HG02870 (cell line): ENCODE data around the gene ADORA2B.
"Not testable (repeated sequence)": the region's sequence is repeated elsewhere in the genome, so short reads cannot be mapped to it uniquely, and the experiment has no call there.

ENCODE experiments used
- ATAC-seq: cut with Tn5 transposase; IDR thresholded peaks from one replicate; pipeline ENCODE4 v1.9.1; 2021; ENCODE audit warnings: mild to moderate bottlenecking, moderate library complexity; ENCODE audit not compliant: unreplicated experiment

The ADORA2B gene

GRCh38 chr17:15944759-15945526 is at the start of gene ADORA2B:
Gene ADORA2B (plus strand): TSS chr17:15945130. CDS start chr17:15945249, 119 bp downstream.
- ATAC-seq, result no peak

- no peak for ATAC-seq
Measured at GRCh38 chr17:15896277-15896676, 48.7 kb upstream of the ADORA2B start.

GRCh38 chr17:15896834-15897233 is 48.1 kb upstream of the ADORA2B start:
- ATAC-seq, result no peak

- ATAC-seq, result not testable (repeated sequence)
Measured at GRCh38 chr17:15899596-15899995, 45.3 kb upstream of the ADORA2B start.

DNA sequence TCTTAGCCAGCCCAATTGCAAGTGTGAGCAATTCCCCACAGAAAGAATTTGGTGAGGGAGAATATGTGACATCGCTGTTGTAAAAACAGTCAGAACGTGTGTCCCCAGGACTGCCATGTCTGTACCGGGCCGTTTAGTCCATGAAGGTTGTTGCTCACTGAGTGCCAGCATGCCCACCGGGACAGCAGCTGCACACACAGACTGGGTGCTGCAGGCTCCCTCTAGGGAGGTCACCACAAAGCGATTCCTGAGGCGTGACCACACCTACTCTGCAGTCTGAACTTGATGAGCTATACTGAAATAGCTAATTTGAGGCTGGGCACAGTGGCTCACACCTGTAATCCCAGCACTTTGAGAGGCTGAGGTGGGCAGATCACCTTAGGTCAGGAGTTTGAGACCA is 44.1 kb upstream of the ADORA2B start:
- ATAC-seq, result no peak

DNA sequence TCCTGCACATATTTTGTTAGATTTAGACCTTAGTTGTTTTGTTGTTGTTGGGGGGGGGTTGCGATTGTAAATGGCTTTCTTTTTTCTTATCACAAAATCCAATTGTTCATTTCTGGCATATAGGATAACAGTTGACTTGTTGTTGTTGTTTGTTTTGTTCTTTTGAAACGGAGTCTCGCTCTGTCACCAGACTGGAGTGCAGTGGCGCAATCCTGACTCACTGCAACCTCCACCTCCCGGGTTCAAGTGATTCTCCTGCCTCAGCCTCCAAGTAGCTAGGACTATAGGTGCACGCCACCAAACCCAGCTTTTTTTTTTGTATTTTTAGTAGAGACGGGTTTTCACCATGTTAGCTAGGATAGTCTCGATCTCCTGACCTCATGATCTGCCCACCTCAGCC is 39.7 kb upstream of the ADORA2B start:
- ATAC-seq, result not testable (repeated sequence)

GRCh38 chr17:15907290-15907689 is 37.6 kb upstream of the ADORA2B start:
- no peak for ATAC-seq

- no peak for ATAC-seq
Measured at GRCh38 chr17:15908378-15908777, 36.6 kb upstream of the ADORA2B start.

DNA sequence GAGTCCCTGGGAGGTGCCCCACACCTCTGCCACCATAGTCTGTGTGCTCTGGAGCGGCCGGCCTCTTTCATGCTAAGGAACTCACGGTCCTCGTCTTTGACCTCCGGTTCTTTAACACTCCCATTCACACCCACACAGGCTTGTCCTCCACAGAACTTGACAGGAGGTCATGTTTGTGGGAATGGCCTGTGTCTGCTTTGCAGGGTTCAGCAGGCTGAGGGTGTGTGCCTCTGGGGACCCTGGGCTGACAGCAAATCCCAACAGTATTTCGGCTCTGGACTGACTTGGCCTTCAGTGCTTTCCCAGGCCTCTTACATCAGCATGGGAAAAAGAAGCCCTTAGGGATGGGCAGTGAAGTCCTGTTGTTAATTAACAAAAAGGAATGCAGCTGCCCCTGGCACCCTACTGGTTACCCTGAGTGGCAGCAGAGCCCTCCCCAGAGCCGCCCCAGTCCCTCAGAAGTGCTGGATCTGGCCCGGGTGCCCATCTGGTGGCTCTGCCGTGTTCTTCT is 35.4 kb upstream of the ADORA2B start:
- no peak for ATAC-seq

DNA sequence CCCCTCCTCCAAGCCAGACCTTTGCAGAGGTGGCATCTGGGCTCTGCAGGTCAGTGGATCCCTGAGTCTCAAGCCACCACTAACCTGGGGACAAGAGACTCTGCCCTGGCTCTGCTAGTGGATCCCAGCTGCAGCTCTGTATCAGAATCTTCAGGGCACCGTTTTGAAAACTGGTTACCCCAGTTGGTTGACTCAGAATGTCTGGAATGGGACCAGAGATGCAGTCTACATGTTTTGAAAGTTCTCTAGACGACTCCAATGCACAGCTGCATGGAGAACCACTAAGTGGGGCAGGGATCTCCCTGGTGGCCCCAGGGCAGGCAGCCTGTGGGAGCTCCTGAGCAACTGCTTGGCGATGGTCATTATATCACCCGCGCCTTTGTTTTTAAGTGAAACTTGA is 34.1 kb upstream of the ADORA2B start:
- no peak for ATAC-seq

DNA sequence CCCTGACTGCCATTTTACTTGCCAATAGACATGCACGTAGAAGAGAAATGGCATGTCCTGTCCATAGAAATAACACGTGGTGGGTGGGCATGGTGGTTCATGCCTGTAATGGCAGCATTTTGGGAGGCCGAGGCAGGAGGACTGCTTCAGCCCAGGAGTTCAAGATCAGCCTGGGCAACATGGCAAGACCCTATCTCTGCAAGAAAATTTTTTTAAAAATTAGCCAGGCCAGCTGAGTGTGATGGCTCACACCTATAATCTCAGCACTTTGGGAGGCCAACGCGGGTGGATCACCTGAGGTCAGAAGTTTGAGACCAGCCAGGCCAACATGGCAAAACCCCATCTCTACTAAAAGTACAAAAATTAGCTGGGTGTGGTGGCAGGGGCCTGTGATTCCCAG is 33.2 kb upstream of the ADORA2B start:
- not testable (repeated sequence) for ATAC-seq

- no peak for ATAC-seq
Measured at GRCh38 chr17:15912416-15912955, 32.4 kb upstream of the ADORA2B start.

DNA sequence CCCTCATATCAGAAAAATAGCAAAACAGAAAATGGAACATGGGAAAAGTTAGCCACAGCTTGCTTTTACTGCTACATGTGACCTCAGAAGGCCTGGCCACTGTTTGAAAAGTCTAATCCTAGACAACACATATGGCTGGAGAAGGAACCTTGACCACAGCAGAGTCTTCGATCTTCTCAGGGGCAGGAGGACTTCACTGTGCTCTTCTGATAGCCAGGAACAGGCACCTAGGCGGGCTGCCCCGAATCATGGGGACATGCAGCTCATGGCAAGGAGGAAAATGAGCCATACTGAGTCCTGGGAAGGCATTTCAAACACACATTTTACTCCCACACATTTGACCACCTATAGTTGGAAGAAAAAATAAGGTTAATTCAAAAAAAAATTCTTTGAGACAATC is 31.1 kb upstream of the ADORA2B start:
- ATAC-seq, result no peak

GRCh38 chr17:15914400-15915170 is 30.3 kb upstream of the ADORA2B start:
- no peak for ATAC-seq

DNA sequence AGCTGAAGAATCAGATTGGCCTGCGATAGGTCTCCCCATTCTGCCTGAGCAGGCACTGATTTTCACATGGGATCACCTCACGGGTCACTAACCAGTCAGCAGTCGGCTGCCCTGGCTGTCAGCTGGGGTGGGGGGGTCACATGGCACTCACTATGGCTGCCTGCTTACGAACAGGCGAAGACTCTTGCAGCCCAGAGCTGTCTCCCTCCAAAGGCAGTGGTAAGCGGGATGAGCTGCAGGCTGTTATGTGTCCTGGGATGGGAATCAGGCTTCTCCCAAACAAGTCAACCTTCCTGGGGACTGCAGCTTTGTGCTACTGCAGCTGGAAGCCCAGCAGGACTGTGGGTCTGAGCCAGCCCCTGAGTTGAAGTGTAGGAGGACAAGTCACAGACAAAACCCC is 29.0 kb upstream of the ADORA2B start:
- ATAC-seq, result no peak

- no peak for ATAC-seq
Measured at GRCh38 chr17:15917021-15917437, 27.9 kb upstream of the ADORA2B start.

GRCh38 chr17:15917438-15918027 is 27.4 kb upstream of the ADORA2B start:
- ATAC-seq, result no peak

DNA sequence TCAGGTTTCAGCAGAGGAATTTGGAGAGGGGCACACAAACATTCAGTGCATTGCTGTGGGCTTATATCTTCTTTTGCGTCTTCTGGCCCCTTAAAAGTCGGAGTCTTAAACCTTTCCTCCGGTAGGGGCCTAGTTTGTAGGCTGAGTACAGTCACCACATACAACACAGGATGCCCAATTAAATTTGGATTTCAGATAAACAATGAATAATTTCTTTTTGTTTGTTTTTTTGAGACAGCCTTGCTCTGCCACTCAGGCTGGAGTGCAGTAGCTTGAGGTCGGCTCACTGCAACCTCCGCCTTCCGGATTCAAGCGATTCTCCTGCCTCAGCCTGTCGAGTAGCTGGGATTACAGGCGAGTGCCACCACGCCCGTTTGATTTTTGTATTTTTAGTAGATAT is 26.7 kb upstream of the ADORA2B start:
- no peak for ATAC-seq

DNA sequence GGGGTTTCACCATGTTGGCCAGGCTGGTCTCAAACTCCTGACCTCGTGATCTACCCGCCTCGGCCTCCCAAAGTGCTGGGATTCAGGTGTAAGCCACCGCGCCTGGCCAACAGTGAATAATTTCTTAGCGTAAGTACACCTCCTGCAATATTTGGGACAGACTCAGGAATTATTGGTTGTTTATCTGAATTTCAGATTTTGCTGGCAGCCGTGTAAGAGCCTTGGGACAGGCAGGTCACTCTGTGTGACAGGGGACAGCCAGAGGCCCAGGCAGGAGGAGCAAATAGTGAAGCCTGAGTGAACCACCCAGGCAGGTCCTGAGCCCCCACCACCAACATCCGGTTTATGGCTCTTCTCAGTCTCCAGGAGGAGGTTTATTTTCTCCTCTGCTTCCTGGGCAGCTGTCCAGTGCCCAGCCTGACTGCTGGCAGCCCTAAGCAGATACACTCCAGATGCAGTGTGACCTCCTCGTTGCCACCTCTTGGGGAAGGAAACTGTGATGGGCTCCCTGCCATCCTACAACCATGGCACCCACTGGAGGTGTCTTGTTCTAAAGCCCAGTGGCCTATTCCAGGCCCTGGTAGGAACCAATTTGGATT is 26.2 kb upstream of the ADORA2B start:
- ATAC-seq, result no peak

DNA sequence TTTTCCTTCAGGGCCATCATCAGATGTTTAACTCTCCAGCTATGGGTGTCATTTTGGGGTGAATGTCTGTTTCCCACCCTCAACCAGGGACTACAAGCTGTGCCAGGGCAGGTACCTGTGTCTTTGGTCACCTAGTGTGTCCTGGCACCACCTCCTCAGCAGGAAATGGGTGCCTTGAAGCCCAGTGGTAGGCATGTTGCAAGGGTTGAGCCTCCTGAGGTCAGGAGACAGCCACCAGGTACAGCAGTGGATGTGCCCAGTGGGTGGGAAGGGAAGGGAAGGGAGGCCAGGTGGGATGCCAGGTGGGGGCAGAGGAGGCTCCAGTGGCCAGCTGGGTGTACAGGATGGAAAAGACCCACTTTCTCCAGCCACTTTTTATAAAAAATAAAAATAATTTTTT is 25.5 kb upstream of the ADORA2B start:
- ATAC-seq, result no peak

GRCh38 chr17:15920758-15921239 is 24.1 kb upstream of the ADORA2B start:
- ATAC-seq, result no peak
